Embryonic facial prominence (tissue), 1 donor: Measurements from ENCODE around the gene PTPN13.

Experiments
- DNase-seq: peaks from one replicate; pipeline ENCODE4 v3.0.0-alpha.2; 2016; ENCODE audit errors: extremely low spot score

The PTPN13 gene, protein sequence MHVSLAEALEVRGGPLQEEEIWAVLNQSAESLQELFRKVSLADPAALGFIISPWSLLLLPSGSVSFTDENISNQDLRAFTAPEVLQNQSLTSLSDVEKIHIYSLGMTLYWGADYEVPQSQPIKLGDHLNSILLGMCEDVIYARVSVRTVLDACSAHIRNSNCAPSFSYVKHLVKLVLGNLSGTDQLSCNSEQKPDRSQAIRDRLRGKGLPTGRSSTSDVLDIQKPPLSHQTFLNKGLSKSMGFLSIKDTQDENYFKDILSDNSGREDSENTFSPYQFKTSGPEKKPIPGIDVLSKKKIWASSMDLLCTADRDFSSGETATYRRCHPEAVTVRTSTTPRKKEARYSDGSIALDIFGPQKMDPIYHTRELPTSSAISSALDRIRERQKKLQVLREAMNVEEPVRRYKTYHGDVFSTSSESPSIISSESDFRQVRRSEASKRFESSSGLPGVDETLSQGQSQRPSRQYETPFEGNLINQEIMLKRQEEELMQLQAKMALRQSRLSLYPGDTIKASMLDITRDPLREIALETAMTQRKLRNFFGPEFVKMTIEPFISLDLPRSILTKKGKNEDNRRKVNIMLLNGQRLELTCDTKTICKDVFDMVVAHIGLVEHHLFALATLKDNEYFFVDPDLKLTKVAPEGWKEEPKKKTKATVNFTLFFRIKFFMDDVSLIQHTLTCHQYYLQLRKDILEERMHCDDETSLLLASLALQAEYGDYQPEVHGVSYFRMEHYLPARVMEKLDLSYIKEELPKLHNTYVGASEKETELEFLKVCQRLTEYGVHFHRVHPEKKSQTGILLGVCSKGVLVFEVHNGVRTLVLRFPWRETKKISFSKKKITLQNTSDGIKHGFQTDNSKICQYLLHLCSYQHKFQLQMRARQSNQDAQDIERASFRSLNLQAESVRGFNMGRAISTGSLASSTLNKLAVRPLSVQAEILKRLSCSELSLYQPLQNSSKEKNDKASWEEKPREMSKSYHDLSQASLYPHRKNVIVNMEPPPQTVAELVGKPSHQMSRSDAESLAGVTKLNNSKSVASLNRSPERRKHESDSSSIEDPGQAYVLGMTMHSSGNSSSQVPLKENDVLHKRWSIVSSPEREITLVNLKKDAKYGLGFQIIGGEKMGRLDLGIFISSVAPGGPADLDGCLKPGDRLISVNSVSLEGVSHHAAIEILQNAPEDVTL (N-terminal part only)

DNA sequence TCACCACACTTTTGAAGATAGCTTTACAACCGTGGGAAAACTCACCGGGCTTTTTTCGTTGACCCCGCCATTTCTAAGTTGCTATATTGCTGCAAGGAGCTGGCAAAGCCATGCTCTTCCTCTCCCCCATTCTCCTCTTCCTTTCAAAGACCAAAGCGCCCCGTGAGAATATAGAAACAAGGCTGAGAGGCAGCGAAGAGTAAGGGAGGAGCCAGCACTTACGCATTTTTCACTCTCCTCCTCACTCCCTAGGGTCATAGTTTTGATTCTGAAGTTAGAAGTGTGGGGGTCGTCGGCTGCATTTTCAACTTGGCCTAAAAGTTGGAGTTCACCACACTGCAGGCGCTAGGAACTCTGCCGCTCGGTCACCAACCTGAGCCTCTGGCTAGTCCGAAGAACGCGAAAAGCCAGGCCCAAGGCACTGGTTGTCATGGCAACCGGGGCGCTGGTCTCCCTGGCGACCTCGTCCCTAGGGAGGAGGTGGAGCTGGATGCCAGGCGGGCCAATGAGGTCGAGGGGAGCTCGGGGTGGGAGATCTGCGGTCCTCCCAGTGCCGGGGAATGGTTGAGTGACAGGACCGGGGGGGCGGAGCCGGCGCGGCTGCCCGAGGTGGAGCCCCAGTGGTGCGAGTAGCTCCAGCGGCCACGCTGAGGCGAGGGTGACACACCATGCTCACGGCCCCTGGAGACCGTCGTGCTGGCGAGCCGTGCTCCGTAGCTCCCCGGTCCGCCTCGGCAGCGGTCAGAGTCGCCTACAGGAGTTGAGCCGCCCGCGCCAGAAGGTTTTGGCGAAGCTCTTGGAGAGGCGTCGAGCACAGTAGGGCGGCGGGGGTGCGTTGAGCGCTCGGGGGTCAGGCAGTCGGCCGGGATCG lies at the start of gene PTPN13:
TSS of gene PTPN13 (plus strand) at position 628 of the 871 bp plus-strand sequence. CDS start 40,942 bp downstream, outside the sequence.
- peak; percentile 81 for DNase-seq

DNA sequence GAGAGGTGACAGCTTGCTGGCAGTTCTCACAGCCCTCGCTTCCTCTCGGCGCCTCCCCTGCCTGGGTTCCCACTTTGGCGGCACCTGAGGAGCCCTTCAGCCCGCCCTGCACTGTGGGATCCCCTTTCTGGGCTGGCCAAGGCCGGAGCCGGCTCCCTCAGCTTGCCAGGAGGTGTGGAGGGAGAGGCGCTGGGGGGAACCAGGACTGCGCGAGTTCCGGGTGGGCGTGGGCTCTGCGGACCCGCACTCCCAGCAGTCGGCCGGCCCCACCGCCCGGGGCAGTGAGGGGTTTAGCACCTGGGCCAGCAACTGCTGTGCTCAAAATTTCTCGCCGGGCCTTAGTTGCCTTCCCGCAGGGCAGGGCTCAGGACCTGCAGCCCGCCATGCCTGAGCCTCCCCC lies 47.0 kb upstream of the PTPN13 start:
- no peak for DNase-seq

DNA sequence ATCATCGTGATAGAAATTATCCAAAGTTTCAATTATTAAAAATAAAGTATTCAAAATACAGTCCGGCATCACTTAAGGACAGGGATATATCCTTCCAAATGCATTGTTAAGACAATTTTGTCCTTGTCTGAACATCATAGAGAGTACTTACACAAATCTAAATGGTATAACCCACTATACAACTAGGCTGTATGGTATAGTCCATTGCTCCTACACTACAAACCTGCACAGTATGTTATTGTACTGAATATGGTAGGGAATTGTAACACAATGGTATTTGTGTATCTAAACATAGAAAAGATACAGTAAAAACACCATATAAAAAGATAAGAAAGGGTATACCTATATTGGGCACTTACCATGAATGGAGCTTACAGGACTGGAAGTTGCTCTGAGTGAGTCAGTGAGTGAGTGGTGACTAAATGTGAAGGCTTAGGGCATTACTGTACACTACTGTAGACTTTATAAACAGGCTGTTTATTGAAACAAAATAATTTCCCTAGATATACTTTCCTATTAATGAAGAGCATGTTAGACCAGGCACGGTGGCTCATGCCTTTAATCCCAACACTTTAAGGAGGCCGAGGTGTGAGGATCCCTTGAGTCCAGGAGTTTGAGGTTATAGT lies 44.8 kb upstream of the PTPN13 start:
- DNase-seq: no peak

DNA sequence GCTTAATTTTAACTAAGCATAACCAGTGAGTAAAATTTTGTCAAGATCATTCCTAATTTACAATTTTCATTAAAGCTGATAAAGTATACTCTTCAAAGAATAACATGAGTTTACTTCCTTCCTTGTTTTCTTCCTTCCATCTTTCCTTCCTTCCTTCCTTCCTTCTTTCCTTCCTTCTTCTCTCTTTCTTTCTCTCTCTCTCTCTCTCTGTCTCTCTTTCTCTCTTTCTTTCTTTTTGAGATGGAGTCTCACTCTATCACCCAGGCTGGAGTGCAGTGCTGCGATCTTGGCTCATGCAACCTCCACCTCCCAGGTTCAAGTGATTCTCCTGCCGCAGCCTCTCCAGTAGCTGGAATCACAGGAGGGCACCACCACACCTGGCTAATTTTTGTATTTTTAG lies 42.7 kb upstream of the PTPN13 start:
- no peak for DNase-seq

DNA sequence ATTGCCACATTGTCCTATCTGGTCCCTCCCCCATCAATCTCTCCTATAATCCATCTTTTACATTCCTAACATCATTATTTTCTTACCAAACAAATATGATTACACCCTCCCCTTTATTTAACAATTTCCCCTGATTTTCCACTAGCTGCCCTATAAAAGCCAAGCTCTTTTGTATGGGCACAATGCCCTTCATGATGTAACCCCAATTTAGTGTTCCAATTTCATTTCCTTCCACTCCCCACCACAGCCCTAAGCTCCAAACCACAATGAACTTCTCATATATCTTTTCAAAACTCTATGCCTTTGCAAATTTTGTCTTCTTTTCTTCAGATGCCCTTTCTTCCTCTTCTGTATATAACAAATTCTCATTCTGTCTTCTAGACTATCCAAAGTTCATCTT lies 39.5 kb upstream of the PTPN13 start:
- no peak for DNase-seq

DNA sequence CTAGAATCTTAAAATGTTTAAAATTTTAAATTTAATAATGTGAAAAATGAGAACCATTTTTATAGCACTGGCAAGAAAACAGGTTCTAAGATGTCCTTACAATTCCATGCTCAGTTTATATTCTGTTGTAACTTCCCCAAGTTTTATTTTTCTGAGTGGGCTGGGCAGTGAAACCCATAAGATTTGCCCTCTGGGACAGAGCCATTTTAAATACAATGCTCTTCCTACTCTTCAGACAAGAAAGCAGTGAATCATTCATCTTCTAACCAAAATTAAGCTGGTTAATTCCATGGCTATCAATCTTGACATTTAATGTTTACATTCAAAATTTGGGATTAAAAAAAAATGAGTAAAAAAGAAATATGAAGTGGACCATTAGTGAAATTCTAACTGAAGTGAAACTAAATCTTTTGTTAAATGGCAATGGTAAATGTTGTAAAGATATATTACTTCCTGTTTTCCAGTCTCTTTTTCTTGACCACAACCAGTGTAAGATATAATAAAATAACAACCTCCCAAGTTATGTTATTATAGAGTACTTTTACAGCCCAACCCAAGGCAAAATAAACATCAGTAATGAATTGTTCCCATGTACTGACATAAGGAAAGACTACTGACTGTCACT lies 37.2 kb upstream of the PTPN13 start:
- DNase-seq: no peak

DNA sequence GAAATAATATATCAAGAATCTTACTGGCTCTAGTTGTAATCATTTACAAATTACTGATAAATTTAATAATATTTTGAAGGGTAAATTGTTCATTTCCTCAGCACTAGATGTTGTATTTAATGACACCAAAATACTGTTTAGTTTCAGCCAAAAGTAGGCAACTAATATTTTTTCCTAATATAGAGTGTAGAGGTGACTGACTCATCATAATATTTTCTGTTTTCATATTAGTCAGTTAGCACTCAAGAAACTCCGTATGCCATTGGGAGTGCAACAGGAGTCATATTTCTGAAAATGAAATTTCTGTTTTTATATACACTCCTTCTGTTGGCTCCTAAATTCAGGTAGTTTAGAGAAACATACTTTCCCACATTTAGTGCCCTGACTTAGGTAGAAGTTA lies 36.6 kb upstream of the PTPN13 start:
- no peak for DNase-seq

DNA sequence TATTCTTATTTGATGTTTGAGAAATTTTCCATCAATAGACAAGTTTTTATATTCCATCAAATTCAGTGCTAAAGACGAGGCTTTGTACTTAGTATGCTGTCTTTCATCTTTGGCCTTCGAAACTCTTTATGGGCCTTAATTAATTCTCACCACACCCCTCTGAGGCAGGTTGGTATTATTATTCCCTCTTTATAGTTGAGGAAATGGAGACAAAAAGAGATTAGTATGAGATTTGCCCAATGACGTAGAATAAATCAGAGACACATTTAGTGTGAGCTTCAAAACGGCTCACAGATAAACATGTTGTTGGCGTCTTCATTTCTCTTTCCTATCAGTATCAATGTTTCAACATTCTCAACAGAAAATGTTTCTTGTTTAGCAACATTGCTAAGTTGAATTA lies 35.9 kb upstream of the PTPN13 start:
- no peak for DNase-seq

DNA sequence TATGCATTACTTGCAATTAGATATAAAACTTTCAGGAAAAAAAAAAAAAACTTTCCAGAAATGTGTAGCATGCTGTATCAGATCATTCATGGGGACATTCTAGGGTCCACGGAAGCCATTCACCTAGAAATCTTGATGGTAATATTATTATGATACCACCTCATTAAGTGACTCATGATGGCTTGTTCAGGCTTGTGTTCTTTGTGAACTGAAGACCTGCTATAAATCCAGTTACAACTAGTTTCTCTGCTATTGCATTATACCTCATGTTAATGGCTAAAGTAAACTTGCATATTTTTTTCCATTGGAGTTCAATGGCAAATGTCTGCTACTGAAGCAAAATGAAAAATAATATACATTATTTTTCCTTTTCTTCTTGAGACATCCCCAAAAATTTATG lies 35.3 kb upstream of the PTPN13 start:
- DNase-seq: no peak

DNA sequence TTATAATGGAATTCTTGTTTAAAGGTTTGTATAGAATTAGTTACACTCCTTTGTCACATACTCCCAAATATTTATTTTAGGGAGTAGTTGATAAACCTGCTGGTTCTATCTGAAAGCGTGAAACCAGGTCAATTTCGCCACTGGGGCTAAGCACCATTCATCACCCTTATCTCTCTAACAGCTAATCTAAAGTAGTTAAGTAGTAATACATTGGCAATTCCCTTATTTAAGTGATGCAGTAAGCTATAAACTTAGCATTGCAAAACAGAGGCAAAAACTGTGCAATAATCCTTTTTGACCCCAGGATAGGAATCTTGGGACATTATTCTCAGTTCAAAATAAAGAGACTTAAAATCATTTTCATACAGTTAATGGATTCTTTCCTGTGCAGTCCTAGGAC lies 33.7 kb upstream of the PTPN13 start:
- no peak for DNase-seq

DNA sequence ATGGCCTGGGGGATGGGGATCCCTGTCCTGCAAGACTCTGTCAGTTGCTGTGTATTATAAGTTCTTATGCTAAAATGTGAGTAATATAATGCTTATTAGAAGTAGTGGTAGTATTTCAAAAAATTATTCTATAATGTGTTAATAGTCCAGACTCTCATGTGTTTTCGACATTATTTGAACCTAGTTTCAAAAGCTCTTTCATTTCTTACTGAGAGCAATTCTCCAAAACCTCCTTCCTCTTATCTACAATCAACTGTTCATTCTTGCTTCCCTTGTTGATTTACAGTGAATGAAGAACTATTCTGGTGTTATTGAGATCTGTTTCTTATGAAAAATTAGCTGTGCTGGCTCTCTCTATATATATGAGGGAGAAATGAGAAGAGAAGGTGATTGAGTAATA lies 32.9 kb upstream of the PTPN13 start:
- no peak for DNase-seq

DNA sequence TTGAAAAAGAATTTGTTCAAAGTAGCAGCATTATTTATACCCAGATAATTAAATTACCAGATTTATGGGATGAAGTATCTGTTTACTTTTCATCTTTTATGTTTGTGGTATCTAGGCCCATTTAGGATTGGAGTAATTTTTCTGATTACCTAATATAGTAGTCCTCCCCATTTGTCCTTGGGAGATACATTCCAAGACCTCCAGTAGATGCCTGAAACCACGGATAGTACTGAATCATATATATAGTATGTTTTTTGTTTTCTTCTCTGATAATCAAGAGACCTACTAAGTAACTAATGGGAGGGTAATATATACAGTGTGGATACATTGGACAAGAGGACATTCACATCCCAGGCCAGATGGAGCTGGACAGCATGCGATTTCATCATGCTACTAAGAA lies 30.7 kb upstream of the PTPN13 start:
- no peak for DNase-seq

DNA sequence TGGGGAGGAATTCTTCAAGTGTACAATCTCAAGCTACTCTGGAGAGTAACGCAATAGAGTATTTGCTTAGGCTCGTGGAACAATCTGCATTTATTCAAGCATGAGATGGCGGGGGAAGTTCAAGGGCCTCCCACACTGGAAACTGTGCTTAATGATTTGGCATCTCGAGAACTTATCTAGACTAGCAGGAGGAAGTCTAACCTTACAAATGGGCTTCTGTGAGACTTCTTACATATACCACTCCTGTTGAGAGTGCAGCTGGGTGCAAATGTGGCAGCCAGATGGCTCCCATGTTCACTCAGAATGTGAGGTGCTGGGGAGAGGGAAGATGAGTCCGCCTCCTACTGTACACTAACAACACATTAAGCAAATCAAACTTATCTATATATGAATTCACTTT lies 29.3 kb upstream of the PTPN13 start:
- DNase-seq: no peak

DNA sequence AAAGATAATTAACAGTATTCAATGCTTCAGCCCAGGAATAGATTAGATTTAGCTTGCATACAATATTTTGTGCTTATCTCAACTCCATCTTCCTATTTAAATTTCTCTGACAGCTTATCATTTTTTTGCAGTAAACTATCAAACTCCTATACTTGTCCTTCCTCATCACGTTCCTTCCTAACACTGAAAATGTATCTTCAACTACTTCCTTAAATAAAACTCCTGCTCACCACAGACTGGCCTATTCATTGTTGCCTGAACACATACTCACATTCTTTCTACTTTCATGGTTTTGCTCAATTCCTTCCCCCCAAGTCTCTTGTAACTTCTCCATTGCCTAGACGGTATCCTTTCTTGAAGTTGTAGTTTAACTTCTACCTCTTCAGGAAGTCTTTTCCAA lies 28.5 kb upstream of the PTPN13 start:
- no peak for DNase-seq

DNA sequence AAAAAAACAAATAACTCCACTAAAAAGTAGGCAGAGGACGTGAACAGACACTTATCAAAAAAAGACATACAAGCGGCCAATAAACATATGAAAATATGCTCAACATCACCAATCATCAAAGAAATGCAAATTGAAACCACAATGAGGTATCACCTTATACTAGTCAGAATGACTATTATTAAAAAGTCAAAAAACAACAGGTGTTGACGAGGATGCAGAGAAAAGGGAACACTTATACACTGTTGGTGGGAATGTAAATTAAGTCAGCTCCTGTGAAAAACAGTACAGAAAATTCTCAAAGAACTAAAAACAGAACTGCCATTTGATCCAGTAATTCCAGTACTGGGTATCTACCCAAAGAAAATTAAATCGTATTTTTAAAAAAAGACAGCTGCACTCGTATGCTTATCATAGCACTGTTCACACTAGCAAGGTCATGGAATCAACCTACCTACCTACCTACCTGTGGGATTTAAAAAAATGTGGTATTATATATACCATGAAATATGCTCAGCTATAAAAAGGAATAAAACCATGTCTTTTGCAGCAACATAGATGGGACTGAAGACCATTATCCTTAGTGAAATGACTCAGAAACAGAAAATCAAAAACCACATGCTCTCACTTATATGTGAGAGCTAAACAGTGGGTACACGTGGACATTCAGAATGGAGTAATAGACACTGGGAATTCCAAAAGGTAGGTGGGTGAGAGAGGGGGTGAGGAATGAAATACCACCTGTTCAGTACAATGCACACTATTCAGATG lies 24.8 kb upstream of the PTPN13 start:
- DNase-seq: no peak

DNA sequence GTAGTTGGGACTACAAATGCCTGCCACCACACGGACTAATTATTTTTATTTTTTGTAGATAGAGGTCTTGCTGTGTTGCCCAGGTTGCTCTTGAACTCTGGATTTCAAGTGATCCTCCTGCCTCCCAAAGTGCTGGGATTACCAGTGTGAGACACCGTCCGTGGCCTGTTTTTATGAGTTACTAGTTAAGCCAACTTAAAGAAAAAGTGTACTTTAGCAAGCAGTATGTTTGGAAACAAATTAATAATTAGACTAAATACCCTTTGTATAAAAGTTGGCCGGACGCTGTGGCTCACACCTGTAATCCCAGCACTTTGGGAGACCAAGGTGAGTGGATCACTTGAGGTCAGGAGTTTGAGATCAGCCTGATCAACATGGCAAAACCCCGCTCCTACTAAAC lies 14.2 kb upstream of the PTPN13 start:
- no peak for DNase-seq

DNA sequence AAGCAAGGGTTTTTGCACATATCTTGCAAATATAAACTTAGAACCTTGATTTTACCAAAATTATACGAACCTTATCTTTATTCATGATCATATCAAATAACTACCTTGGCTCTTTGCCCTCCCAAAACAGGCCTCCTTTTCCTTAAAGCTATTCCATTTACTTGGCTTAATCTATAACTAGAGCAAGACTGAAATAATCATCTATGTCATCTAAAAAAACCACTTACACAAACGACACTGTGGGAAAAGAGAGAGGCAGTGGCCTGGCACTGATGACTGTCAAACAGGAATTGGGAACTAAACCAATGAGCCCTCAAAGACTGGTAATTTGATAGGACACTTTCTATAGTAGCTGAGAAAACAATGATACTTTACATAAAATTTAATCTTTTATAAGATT lies 11.7 kb upstream of the PTPN13 start:
- DNase-seq: no peak

DNA sequence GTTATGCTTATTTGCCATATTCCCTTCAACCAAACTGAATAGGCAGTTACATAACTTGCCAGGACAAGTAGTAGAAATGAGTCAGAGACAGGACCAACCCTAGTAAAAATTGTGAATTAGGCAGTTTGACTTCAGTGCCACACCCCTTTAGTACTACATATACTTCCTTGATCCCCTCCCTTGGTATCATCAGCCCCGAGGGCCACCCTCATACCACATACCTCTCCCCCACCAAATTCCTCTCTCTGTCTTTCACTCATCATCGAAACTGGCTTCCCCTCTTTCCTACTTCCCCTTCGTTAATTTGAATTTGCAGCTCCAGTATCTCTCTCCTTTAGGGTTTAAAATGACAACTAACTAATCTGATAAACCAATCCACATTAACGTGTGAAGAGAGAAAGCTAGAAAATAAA lies 7.9 kb upstream of the PTPN13 start:
- DNase-seq: peak; percentile 23

DNA sequence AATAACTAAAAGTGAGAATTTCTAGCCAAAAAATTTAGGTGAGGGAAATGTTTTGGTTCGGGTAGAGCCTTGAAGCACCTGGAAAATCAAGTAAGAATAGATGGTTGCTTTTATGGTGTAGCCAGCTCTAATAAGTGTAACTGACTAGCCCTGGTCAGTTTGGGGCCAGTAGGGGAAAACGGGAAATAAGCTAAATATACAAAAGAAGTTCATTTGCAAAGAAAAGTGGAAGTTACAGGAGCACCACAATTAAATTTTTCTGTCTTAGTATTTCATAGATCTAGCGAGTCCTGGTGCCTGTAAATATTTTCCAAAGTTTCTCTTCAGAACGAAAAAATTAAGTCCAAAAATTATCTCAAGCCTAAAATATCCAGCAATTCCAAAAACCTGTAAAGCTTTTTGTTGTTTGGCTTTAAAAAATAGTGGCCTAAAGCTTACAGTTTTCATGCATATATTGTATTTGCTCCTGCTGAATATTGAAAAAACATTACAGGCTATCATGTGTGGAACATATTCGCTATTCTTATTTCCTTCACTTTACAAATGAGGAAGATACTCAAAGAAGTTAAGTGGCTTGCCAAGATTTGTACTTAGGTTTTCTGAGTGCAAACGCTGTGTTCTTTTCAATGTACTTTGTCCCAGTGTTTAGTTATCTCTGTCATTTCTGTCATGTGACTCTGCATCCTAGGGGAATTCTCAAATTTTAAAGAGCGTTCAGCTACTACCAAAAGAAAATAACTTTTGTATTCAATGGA lies 7.3 kb upstream of the PTPN13 start:
- no peak for DNase-seq
